ENCODE results near the gene POT1.
"Not testable (repeated sequence)": the region's sequence is repeated elsewhere in the genome, so short reads cannot be mapped to it uniquely, and the experiment has no call there.

The POT1 gene, protein sequence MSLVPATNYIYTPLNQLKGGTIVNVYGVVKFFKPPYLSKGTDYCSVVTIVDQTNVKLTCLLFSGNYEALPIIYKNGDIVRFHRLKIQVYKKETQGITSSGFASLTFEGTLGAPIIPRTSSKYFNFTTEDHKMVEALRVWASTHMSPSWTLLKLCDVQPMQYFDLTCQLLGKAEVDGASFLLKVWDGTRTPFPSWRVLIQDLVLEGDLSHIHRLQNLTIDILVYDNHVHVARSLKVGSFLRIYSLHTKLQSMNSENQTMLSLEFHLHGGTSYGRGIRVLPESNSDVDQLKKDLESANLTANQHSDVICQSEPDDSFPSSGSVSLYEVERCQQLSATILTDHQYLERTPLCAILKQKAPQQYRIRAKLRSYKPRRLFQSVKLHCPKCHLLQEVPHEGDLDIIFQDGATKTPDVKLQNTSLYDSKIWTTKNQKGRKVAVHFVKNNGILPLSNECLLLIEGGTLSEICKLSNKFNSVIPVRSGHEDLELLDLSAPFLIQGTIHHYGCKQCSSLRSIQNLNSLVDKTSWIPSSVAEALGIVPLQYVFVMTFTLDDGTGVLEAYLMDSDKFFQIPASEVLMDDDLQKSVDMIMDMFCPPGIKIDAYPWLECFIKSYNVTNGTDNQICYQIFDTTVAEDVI

GRCh38 chr7:124929467-124930172 is at the start of gene POT1:
POT1 (minus strand) TSS chr7:124929825; CDS start chr7:124897173, 32,652 bp downstream.
- peak; percentile 88 for DNase-seq (ENCODE audit: low read depth)

GRCh38 chr7:124975131-124975530 is 45.5 kb upstream of the POT1 start:
- DNase-seq (ENCODE audit: low read depth) = not testable (repeated sequence)

- DNase-seq (ENCODE audit: low read depth) = no peak
Observed at GRCh38 chr7:124965553-124965952, 35.9 kb upstream of the POT1 start.

GRCh38 chr7:124959676-124960075 is 30.1 kb upstream of the POT1 start:
- DNase-seq (ENCODE audit: low read depth) = no peak

GRCh38 chr7:124957952-124958351 is 28.3 kb upstream of the POT1 start:
- DNase-seq (ENCODE audit: low read depth) = not testable (repeated sequence)

- no peak for DNase-seq (ENCODE audit: low read depth)
Observed at GRCh38 chr7:124956160-124956559, 26.5 kb upstream of the POT1 start.

GRCh38 chr7:124954790-124955189 is 25.2 kb upstream of the POT1 start:
- no peak for DNase-seq (ENCODE audit: low read depth)

DNA sequence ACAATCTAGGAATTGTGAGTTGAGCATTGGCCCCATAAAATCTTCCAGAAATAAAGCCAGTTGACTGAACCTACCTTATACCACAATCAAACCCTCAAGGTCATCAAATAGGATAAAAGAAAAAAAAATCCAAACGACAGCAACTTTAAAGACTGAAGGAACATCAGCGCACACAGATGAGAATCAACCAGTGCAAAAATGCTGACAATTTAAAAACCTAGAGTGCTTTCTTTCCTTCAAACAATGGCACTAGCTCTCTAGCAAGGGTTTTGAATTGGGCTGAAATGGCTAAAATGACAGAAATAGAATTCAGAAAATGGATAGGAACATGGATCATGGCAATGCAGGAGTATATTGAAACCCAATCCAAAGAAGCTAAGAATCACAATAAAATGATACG is 16.1 kb upstream of the POT1 start:
- DNase-seq (ENCODE audit: low read depth) = no peak

- peak; percentile 31 for DNase-seq (ENCODE audit: low read depth)
Observed at GRCh38 chr7:124943472-124943871, 13.8 kb upstream of the POT1 start.

- no peak for DNase-seq (ENCODE audit: low read depth)
Observed at GRCh38 chr7:124942399-124942798, 12.8 kb upstream of the POT1 start.

DNA sequence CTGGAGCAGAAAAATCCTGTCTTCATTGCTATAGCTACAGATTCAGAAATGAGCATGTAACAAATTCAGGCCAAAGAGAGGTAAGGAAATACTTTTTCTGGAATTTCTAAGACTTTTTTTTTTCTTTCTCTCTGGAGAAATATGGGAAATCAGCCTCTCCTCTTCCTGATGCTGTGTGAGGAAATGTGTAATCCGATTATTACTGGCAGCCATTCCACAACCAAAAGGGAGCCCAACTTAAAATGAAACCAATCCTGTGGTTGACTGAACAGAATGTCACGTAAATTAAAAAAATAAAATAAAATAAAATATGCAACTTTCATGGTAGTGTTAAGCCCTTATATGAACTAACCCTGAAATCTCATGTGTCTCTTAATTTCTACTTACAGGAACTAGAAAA is 10.7 kb upstream of the POT1 start:
- no peak for DNase-seq (ENCODE audit: low read depth)

DNA sequence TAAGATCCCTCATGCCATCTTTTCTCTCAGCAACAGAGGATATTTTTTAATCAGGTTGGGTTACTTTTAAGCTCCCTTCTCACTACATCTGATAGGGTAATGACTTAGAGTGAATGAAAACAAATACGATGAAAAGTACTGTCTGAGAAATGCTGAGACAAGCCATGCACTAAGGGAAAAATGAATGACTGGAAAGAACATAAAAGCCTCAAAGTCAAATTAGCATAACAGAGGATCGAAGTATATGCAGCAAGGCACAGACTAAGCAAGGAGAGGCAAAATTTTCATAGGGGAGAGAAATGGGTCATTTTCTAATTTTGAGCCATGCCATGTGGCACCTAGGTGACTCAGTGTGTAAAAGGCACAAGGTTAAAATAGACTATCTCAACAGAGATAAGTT is 8.5 kb upstream of the POT1 start:
- no peak for DNase-seq (ENCODE audit: low read depth)

- DNase-seq (ENCODE audit: low read depth) = no peak
Observed at GRCh38 chr7:124937076-124937475, 7.5 kb upstream of the POT1 start.

GRCh38 chr7:124934841-124935240 is 5.2 kb upstream of the POT1 start:
- DNase-seq (ENCODE audit: low read depth) = no peak

GRCh38 chr7:124930655-124931597 is 1.3 kb upstream of the POT1 start:
- DNase-seq (ENCODE audit: low read depth) = no peak

GRCh38 chr7:124930173-124930623 is 573 bp upstream of the POT1 start:
- no peak for DNase-seq (ENCODE audit: low read depth)

DNA sequence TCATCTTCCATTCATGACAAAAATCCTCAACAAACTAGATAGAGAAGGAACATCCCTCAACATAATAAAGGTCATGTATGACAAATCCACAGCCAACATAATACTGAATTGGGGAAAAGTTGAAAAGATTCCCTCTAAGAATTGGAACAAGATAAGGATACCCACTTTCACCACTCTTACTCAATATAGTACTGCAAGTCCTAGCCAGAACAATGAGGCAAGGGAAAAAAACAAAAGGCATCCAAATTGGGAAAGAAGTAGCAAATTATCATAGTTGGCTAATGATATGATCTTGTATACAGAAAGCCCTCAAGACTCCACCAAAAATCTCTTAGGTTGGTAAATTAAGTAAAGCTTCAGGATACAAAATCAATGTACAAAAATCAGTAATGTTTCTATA is 4.7 kb downstream of the POT1 start:
- no peak for DNase-seq (ENCODE audit: low read depth)

GRCh38 chr7:124922200-124922599 is 7.4 kb downstream of the POT1 start:
- DNase-seq (ENCODE audit: low read depth) = no peak

- DNase-seq (ENCODE audit: low read depth) = no peak
Observed at GRCh38 chr7:124919841-124920240, 9.8 kb downstream of the POT1 start.

DNA sequence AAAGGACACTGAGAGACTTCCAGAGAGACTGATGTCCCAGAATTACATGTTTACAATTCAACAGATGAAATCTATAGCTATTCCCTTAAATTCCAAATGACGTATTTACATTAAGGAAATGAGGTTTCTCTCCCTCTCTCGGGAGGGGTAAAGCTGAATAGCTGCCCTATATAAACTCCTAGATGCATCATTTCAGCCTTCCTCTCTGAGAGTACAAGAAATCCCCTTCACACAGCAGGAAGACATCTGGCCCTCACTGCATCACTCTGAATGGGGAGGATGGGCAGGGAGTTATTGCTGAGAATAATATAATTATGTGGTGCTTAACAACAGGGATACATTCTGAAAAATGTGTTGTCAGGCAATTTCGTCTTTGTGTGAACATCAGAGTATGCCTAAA is 11.0 kb downstream of the POT1 start:
- DNase-seq (ENCODE audit: low read depth) = no peak

DNA sequence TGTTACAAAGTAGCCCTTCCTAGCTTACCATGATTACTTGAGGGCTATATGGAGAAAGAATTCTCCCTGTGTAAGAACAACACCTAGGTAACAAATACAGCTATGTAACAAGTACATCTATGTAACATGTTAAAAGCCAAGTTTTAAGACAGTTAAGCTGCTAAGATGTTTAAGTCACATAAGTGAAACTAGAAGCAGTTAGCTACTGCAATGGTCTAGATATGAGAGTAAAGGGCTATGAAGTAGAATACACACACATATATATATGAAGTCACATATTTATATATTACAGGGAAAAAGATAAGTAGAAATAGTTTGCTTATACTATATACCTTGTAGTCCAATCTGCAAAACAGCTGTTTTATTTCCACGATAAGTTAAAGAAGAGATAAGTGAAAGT is 14.4 kb downstream of the POT1 start:
- DNase-seq (ENCODE audit: low read depth) = no peak

DNA sequence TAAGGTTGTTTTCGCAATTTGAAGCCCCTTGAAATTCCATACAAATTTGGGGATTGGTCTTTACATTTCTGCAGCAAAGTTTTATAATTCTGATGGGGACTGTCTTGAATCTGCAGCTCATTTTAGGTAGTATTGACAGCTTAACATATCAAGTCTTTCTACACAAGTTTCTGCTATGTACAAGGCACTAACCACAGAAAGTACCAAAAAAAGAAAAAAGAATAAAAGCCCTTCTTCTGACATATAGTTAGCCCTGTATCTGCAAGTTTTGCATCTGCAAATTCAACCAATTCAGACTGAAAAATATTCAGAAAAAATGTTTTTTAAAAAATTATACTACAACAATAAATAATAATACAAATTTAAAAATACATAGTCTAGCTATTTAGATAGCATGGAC is 15.3 kb downstream of the POT1 start:
- no peak for DNase-seq (ENCODE audit: low read depth)
